ENCODE data around the gene ZNF428. TPM values are rescaled to one million over a fixed set of nuclear protein-coding genes. Genes with fewer than 3 reads are reported as not detected.

The ZNF428 gene
- total and polyA plus RNA-seq, 7 donors, result 12.4 to 39.0 (median 27.9) TPM

GRCh38 chr19:43595999-43596841, 23.2 kb downstream of the ZNF428 start, which contains the start of the genes IRGQ and ZNF576:
TSS of gene IRGQ (minus strand) at chr19:43596134. CDS start at chr19:43595338, 796 bp downstream.
TSS of gene ZNF576 (plus strand) at chr19:43596595. CDS start at chr19:43597109, 514 bp downstream.
- intact Hi-C loops (cut with DNase I), result loop anchor here (2.0 to 10.0 kb wide), 3 partner anchors 19 to 64 kb away; partner anchors contain the start of gene ZNF575 (in 2 of the 2)
- no peak for TF ChIP-seq CTCF (IDR thresholded peaks at IDR 0.05)
- Histone ChIP-seq H3K9me3 (no peaks in the 10 kb centered on the region), H3K27me3 (ENCODE audit: insufficient read depth in 3 of 3, low read length in 2 of 3) (no peaks in the 10 kb centered on the region), H3K36me3 (ENCODE audit: insufficient read depth in 1 of 2, low read depth in 1 of 2) (peaks cover 0 to 63% of the 10 kb centered on the region in 2 donors), H3K4me3 (peak within 1 kb of the TSS; percentile 89), H3K4me1 (peaks cover 26% of the 10 kb centered on the region), H3K27ac (peak within 1 kb of the TSS; percentile 99)
- ATAC-seq, result peak; percentile 93 to 94 (median 94)
- DNase-seq, result peak; percentile 100
- WGBS, 3 donors, result 0% methylated on average over 57 to 60 of the region's 60 CpGs

GRCh38 chr19:43595605-43595998, 23.8 kb downstream of the ZNF428 start:
- peaks cover 26% of the 10 kb centered on the region for H3K4me1 ChIP-seq

GRCh38 chr19:43594710-43595604, 24.5 kb downstream of the ZNF428 start:
- peaks cover 26% of the 10 kb centered on the region for H3K4me1 ChIP-seq
- H3K36me3 ChIP-seq (ENCODE audit: insufficient read depth in 1 of 2, low read depth in 1 of 2), result peaks cover 2 to 63% of the 10 kb centered on the region in 2 donors
- ATAC-seq (no peak), DNase-seq (peak; percentile 43 to 72)
- intact Hi-C loops (cut with DNase I), result loop anchor here (2.0 to 10.0 kb wide), 3 partner anchors 18 to 63 kb away; partner anchors contain the start of gene ZNF575 (in 2 of the 2)
- TF ChIP-seq CTCF (IDR thresholded peaks at IDR 0.05), result peak; percentile 45
- H3K27me3 ChIP-seq (ENCODE audit: insufficient read depth in 3 of 3, low read length in 2 of 3), result no peaks in the 10 kb centered on the region
- no peaks in the 10 kb centered on the region for H3K9me3 ChIP-seq
- WGBS, 3 donors, result 3 to 5% (median 5%) methylated on average over 64 of the region's 64 CpGs
- H3K4me3 ChIP-seq, result peak overlapping the region; percentile 89
- H3K27ac ChIP-seq, result peak overlapping the region; percentile 99

More at GRCh38 chr19:43595605-43595998, 23.8 kb downstream of the ZNF428 start:
- DNase-seq, result no peak
- peaks cover 0 to 63% of the 10 kb centered on the region in 2 donors for H3K36me3 ChIP-seq (ENCODE audit: insufficient read depth in 1 of 2, low read depth in 1 of 2)
- H3K27me3 ChIP-seq (ENCODE audit: insufficient read depth in 3 of 3, low read length in 2 of 3), result no peaks in the 10 kb centered on the region
- whole genome bisulfite sequencing, 3 donors, result 0 to 1% (median 1%) methylated on average over 18 of the region's 18 CpGs
- intact Hi-C loops (cut with DNase I), result loop anchor here (2.0 to 10.0 kb wide), 3 partner anchors 19 to 63 kb away; partner anchors contain the start of gene ZNF575 (in 2 of the 2)
- peak overlapping the region; percentile 99 for H3K27ac ChIP-seq
- peak overlapping the region; percentile 89 for H3K4me3 ChIP-seq
- no peaks in the 10 kb centered on the region for H3K9me3 ChIP-seq
- ATAC-seq, result peak; percentile 15 to 39 (median 26)
- no peak for TF ChIP-seq CTCF (IDR thresholded peaks at IDR 0.05)

- intact Hi-C loops (cut with DNase I), result loop anchor here in 1 of 2 donors (2.0 to 10.0 kb wide), 2 partner anchors 17 to 59 kb away; partner anchors contain the start of gene ZNF575
- H3K27ac ChIP-seq, result peak overlapping the region; percentile 99
- 82 to 92% (median 87%) methylated on average over 10 of the region's 10 CpGs for WGBS, 3 donors
Observed at GRCh38 chr19:43594081-43594697, 25.2 kb downstream of the ZNF428 start.

More at GRCh38 chr19:43594081-43594697, 25.2 kb downstream of the ZNF428 start:
- Histone ChIP-seq H3K4me1 (peaks cover 26% of the 10 kb centered on the region), H3K27me3 (ENCODE audit: insufficient read depth in 3 of 3, low read length in 2 of 3) (no peaks in the 10 kb centered on the region), H3K9me3 (no peaks in the 10 kb centered on the region), H3K4me3 (peak overlapping the region; percentile 89), H3K36me3 (ENCODE audit: insufficient read depth in 1 of 2, low read depth in 1 of 2) (peaks cover 3 to 59% of the 10 kb centered on the region in 2 donors)
- ATAC-seq, result no peak
- DNase-seq, result no peak
- TF ChIP-seq CTCF (IDR thresholded peaks at IDR 0.05), result no peak

Data from psoas muscle (tissue), 8 donors.